Activated CD8-positive, alpha-beta T cell treated with anti-CD3 and anti-CD28 coated beads for 36 hours (primary cell): ENCODE measurements around the gene DOK6. TPM values are rescaled to one million over a fixed set of nuclear protein-coding genes. Genes with fewer than 3 reads are reported as not detected.
A peak's percentile ranks its signal among the peaks of the same experiment; 100 is the strongest.

Source experiments
- ATAC-seq: fragments of 200-7000 bp; cut with Tn5 transposase; one replicate; pipeline ENCODE4 v1.10.0; 2021; ENCODE audit warnings: mild to moderate bottlenecking, moderate library complexity
- CTCF ChIA-PET: fragments of 350-600 bp; sonication (Branson Sonifier 250); formaldehyde crosslinking; loops from one replicate; lab custom pipeline; 2021; ENCODE audit warnings: antibody characterized with exemption; lab: Charles Lee
- POLR2A ChIA-PET: fragments of 350-600 bp; sonication (Branson Sonifier 250); formaldehyde crosslinking; loops from one replicate; lab custom pipeline; 2021; ENCODE audit warnings: antibody characterized with exemption; lab: Charles Lee
- DNase-seq: peaks from one replicate; pipeline ENCODE4 v3.0.0-alpha.2; 2020
- H3K27ac Mint-ChIP-seq: one replicate; pipeline ENCODE4 v1.8.0; 2021; ENCODE audit warnings: mild to moderate bottlenecking, mixed read lengths
- H3K27me3 Mint-ChIP-seq: one replicate; pipeline ENCODE4 v1.8.0; 2021; ENCODE audit warnings: mixed read lengths
- H3K36me3 Mint-ChIP-seq: one replicate; pipeline ENCODE4 v1.8.0; 2021; ENCODE audit warnings: low read depth, mixed read lengths
- H3K4me1 Mint-ChIP-seq: one replicate; pipeline ENCODE4 v1.8.0; 2021; ENCODE audit warnings: low read depth, mixed read lengths
- H3K4me3 Mint-ChIP-seq: one replicate; pipeline ENCODE4 v1.8.0; 2021; ENCODE audit warnings: mild to moderate bottlenecking, moderate library complexity, mixed read lengths
- H3K9me3 Mint-ChIP-seq: one replicate; pipeline ENCODE4 v1.8.0; 2021; ENCODE audit warnings: mixed read lengths
- intact Hi-C: fragments of 100-400 bp; cut with micrococcal nuclease; formaldehyde crosslinking; loops from one replicate; pipeline ENCODE4 v1.10.0; 2022
- total RNA-seq, 2 experiments: library from RNA; stranded (reverse); gene quantifications; one replicate each; pipeline ENCODE4 v1.2.3, GENCODE V29; 2021
- TF ChIP-seq, protein P1 (sequence below): fragments of 200-600 bp; IDR thresholded peaks from one replicate; pipeline ENCODE4 v1.8.0; 2022; ENCODE audit warnings: antibody characterized with exemption, mild to moderate bottlenecking

DOK6 gene
- total RNA-seq, 2 experiments from 2014 or later, result not detected

DNA sequence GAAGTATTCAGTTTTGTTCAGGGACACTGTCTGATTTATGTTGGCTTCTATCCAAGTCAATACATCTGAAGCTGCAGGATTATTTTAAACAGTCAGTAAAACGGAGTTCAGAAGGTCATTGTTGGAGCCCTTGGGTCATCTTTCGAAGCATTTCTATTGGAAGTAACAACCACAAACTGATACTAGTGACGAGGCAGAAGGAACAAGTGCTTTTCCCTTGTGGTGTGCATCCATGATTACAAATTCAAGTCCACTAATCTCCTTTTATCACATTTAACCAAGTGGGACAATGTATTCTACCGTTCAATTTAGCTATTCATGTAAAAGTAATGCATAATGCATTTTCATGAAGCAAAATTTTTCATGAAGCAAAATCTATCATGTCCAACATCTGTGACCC lies 470.0 kb downstream of the DOK6 start:
- Mint-ChIP-seq H3K4me3 (no peak overlapping the region), H3K27ac (no peak overlapping the region), H3K36me3 (peaks cover 30% of the 10 kb centered on the region), H3K9me3 (no peaks in the 10 kb centered on the region), H3K27me3 (no peaks in the 10 kb centered on the region), H3K4me1 (peaks cover 17% of the 10 kb centered on the region)
- intact Hi-C loops, result no loop called here
- ATAC-seq (no peak), DNase-seq (no peak)
- CTCF ChIA-PET, result interaction anchor here (1.2 kb wide), 1 partner anchor 10 kb away, joined by 3 read pairs; no protein-coding TSS in a partner anchor
- TF ChIP-seq, protein P1, sequence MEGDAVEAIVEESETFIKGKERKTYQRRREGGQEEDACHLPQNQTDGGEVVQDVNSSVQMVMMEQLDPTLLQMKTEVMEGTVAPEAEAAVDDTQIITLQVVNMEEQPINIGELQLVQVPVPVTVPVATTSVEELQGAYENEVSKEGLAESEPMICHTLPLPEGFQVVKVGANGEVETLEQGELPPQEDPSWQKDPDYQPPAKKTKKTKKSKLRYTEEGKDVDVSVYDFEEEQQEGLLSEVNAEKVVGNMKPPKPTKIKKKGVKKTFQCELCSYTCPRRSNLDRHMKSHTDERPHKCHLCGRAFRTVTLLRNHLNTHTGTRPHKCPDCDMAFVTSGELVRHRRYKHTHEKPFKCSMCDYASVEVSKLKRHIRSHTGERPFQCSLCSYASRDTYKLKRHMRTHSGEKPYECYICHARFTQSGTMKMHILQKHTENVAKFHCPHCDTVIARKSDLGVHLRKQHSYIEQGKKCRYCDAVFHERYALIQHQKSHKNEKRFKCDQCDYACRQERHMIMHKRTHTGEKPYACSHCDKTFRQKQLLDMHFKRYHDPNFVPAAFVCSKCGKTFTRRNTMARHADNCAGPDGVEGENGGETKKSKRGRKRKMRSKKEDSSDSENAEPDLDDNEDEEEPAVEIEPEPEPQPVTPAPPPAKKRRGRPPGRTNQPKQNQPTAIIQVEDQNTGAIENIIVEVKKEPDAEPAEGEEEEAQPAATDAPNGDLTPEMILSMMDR, result no peak
- POLR2A ChIA-PET, result interaction anchor here (0.7 kb wide), 1 partner anchor 103 kb away, joined by 3 read pairs; no protein-coding TSS in a partner anchor

DNA sequence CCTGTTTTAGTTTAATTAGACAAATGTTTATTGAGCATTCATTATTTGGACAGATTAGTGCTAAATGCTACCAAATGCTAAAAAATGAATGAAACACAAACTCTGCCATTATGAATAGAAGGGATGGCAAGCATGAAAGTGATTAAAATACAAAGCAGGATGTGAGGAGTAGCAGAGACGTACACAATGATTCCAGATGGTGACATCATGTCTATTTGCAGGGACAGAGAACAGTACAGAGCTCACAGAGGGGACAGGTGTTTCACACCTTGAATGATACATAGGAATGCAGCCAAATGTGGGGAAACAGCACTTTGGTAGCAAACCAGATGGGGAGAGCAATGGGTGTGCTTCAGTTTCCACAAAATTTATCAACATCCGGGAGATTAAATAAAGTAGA lies 470.7 kb downstream of the DOK6 start:
- intact Hi-C loops, result no loop called here
- Mint-ChIP-seq H3K27me3 (no peaks in the 10 kb centered on the region), H3K4me1 (peaks cover 18% of the 10 kb centered on the region), H3K9me3 (no peaks in the 10 kb centered on the region), H3K27ac (no peak overlapping the region), H3K4me3 (no peak overlapping the region), H3K36me3 (peaks cover 29% of the 10 kb centered on the region)
- POLR2A ChIA-PET, result no interaction called here
- TF ChIP-seq, protein P1, result no peak
- no peak for DNase-seq
- CTCF ChIA-PET, result interaction anchor here (1.2 to 1.3 kb wide), 2 partner anchors 11 kb away, joined by 3 to 4 read pairs; no protein-coding TSS in a partner anchor
- no peak for ATAC-seq

DNA sequence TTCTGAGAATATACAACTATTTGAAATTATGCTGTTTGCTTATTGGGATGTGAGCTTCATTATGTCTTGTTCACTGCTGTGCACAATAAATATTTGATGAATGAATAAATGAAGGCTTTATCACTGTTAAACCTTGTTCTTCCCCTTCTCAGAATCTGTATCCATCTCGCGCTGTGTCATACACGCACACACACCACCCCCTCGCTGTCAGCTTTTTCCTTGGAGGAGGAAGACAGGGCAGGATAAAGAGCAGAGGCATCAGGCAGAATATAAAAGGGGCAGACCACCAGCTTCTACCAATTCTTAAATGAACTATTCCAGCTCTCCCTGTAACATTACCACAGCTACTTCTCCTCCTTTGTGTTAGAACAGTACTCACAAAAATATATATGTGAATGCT lies 472.0 kb downstream of the DOK6 start:
- Mint-ChIP-seq H3K4me3 (no peak overlapping the region), H3K9me3 (no peaks in the 10 kb centered on the region), H3K4me1 (peaks cover 20% of the 10 kb centered on the region), H3K27me3 (no peaks in the 10 kb centered on the region), H3K36me3 (peaks cover 39% of the 10 kb centered on the region), H3K27ac (no peak overlapping the region)
- POLR2A ChIA-PET, result interaction anchor here (0.7 to 1.7 kb wide), 3 partner anchors 14 to 105 kb away, joined by 3 to 4 read pairs (median 3); no protein-coding TSS in a partner anchor
- TF ChIP-seq, protein P1, result no peak
- CTCF ChIA-PET, result interaction anchor here (1.3 kb wide), 1 partner anchor 9 kb away, joined by 4 read pairs; no protein-coding TSS in a partner anchor
- DNase-seq (no peak), ATAC-seq (no peak)
- intact Hi-C loops, result no loop called here

DNA sequence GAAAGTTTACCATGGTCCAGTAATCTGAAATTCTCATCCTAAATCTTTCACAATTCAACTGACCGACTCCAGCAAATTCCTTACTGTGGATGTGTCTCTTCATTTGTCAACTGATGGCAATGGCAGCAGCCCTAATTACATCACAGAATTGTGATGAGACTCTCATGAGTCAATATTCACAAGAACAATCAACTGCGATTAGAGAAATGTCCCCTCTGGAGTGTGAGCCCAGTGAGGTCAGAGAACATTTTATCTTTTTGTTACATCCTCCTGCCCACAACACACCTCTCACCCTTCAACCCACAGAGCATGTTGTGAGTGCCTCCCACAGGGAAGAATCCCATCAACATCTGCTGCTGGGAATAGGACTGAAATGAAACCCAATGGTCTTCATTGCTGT lies 473.4 kb downstream of the DOK6 start:
- DNase-seq (no peak), ATAC-seq (no peak)
- intact Hi-C loops, result no loop called here
- no peaks in the 10 kb centered on the region for H3K27me3 Mint-ChIP-seq
- H3K9me3 Mint-ChIP-seq, result peaks cover 5% of the 10 kb centered on the region
- peaks cover 44% of the 10 kb centered on the region for H3K36me3 Mint-ChIP-seq
- CTCF ChIA-PET, result no interaction called here
- POLR2A ChIA-PET, result no interaction called here
- H3K4me1 Mint-ChIP-seq, result peaks cover 29% of the 10 kb centered on the region
- TF ChIP-seq, protein P1, result no peak
- no peak overlapping the region for H3K4me3 Mint-ChIP-seq
- no peak overlapping the region for H3K27ac Mint-ChIP-seq

DNA sequence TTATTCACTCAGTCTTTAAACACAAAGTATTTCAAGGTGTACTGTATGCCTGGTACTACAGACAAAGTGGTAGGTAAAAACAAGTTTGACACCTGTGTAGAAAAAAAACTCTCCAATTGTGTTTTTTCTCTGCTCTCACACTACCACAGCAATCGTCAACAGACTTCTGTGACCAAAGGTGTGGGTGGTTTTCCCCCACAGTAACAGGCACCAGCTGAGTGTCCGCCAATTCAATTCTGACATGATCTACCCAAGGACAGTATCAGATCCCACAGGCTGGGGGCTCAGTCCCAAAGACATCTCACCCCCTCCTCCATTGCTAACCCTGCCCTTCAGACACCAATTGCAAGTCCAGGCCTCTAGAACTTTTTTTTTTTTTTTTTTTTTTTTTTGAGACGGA lies 475.8 kb downstream of the DOK6 start:
- intact Hi-C loops, result no loop called here
- Mint-ChIP-seq H3K9me3 (peaks cover 6% of the 10 kb centered on the region), H3K27me3 (no peaks in the 10 kb centered on the region), H3K4me1 (peaks cover 31% of the 10 kb centered on the region), H3K27ac (peak overlapping the region; percentile 31), H3K36me3 (peaks cover 45% of the 10 kb centered on the region), H3K4me3 (no peak overlapping the region)
- TF ChIP-seq, protein P1, result no peak
- POLR2A ChIA-PET, result no interaction called here
- no peak for ATAC-seq
- DNase-seq, result no peak
- CTCF ChIA-PET, result no interaction called here
